Measurements from ENCODE around the gene CFAP69.
"Not testable (repeated sequence)": the region's sequence is repeated elsewhere in the genome, so short reads cannot be mapped to it uniquely, and the experiment has no call there.

CFAP69 gene

GRCh38 chr7:90347759-90348158, 102.8 kb downstream of the CFAP69 start:
- no peak for TF ChIP-seq CTCF (conservative IDR thresholded peaks at IDR 0.05; ENCODE audit: low read depth, low read length)
- no peak for DNase-seq (ENCODE audit: low read depth)
- H3K4me3 ChIP-seq (ENCODE audit: low read depth, low read length): no peak overlapping the region

GRCh38 chr7:90349305-90349704, 104.3 kb downstream of the CFAP69 start:
- H3K4me3 ChIP-seq (ENCODE audit: low read depth, low read length): no peak overlapping the region
- no peak for TF ChIP-seq CTCF (conservative IDR thresholded peaks at IDR 0.05; ENCODE audit: low read depth, low read length)
- no peak for DNase-seq (ENCODE audit: low read depth)

GRCh38 chr7:90350032-90350431, 105.1 kb downstream of the CFAP69 start:
- DNase-seq (ENCODE audit: low read depth); H3K4me3 ChIP-seq (ENCODE audit: low read depth, low read length): not testable (repeated sequence)

- no peak for TF ChIP-seq CTCF (conservative IDR thresholded peaks at IDR 0.05; ENCODE audit: low read depth, low read length)
- no peak for DNase-seq (ENCODE audit: low read depth)
- H3K4me3 ChIP-seq (ENCODE audit: low read depth, low read length): no peak overlapping the region
These were observed 107.0 kb downstream of the CFAP69 start for GRCh38 chr7:90351987-90352386.

Data from choroid plexus epithelial cell (primary cell).